Measurements from ENCODE around the gene SHROOM1.

SHROOM1 gene

GRCh38 chr5:132850066-132850465 lies 19.6 kb upstream of the SHROOM1 start:
- DNase-seq (ENCODE audit: low spot score) = no peak

DNA sequence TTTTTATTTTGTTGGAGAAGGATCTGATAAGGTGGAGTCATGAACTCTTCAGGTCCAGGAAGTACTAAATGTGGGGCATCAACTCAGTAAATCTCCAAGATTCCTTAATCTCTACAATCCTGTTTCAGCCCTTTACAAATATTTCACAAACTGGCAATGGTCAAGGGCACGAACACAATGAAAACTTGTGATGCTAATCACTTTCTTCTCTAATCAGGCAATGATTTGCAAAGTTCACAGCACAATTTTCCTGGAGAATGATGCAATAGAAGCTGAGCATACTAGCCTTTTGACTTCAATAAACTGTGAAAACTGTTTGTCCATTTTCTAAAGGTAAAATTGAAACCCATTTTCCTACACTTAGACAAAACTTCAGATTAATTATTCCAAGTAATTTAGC lies 18.9 kb upstream of the SHROOM1 start:
- no peak for DNase-seq (ENCODE audit: low spot score)

DNA sequence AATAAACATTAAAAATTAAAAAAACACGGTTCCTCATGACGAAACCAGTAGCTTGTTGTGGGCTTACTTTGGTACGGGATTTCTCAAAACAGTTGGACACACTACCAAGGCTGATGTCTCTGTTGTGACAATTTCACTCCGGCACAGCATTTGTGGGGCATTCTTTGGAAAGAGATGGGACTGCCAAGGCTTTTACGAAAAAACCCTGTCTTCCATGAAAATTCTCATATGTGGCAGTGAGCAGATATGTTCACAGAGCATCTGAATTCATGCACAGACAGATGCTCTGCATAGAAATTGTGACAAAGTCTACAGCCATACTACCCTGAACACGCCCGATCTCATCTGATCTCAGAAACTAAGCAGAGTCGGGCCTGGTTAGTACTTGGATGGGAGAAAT lies 17.8 kb upstream of the SHROOM1 start:
- DNase-seq (ENCODE audit: low spot score) = no peak

GRCh38 chr5:132841305-132841704 lies 10.9 kb upstream of the SHROOM1 start:
- no peak for DNase-seq (ENCODE audit: low spot score)

DNA sequence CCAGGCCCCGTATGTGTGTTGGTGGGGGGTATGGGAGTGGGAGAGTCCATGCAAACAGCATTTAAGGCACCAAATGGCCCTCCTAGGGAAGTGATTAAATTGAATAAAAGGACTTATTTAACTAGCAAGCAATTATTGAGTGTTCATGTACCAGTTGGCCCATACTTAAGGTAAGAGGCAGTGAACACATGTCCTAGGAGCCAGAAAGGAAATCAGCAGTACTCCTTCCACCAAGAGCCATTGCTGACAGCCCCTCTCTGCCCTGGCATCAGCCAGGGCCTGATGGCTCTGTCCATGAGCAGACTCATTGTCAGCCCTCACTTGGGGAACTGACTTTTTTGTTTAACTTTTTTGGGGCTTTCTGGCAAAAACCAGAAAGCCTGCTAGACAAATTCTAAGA lies 10.4 kb upstream of the SHROOM1 start:
- no peak for DNase-seq (ENCODE audit: low spot score)

DNA sequence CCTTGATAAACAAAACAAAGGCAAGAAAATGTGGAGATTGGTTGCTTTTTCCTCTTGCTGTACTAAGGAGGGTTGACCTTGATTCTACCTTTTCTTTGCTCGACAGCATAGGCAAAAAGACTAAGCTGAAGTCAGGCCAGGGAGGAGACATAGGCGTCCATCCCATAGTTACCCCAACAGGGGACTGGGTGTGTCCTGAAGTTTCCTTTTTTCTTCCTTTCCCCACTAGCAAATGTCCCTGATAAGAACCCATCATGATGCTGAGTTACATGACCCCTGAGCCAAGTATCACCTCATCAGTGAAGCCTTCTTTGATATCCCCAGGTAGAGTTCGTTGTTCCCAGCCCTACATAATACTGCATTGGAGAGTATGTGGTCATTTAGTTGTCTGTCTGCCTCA lies 9.9 kb upstream of the SHROOM1 start:
- DNase-seq (ENCODE audit: low spot score) = no peak

- no peak for DNase-seq (ENCODE audit: low spot score)
Observed at GRCh38 chr5:132839426-132840301, 9.2 kb upstream of the SHROOM1 start.

DNA sequence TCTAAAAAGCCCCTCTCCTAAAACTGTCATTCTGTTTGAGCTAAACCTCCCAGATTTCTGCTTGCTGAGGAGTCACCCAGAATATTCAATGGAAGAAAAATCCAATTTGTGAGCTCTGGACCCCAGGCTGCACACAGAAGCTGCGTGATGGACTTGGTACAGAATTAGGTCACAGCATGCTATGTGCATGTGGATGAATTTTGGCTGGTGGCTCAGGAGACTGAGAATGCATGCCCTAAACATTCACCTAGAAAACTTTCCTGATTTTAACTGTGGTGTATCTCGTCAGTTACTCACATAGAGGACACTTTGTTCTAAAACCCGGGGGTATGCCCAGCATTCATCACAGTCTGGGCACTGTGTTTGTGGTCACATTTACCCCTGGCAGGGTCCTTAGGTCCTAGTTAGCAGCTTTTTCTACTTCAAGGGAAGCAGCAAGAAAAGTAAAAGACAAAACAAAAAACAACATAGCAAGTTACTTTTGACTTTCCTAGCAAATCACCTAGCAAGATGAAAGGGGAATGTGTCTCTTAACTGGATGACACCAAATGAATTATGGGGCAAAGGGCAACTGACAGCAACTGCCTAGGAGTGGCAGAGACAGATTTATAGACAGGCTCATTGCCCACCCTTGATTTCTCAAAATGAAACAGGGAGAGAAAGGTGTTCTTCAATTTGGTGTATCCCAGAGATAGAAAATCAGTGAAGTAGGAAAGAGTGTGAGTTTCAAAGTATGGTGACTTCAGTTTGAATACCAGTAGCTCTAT lies 8.3 kb upstream of the SHROOM1 start:
- DNase-seq (ENCODE audit: low spot score) = no peak

GRCh38 chr5:132837868-132838267 lies 7.4 kb upstream of the SHROOM1 start:
- no peak for DNase-seq (ENCODE audit: low spot score)

DNA sequence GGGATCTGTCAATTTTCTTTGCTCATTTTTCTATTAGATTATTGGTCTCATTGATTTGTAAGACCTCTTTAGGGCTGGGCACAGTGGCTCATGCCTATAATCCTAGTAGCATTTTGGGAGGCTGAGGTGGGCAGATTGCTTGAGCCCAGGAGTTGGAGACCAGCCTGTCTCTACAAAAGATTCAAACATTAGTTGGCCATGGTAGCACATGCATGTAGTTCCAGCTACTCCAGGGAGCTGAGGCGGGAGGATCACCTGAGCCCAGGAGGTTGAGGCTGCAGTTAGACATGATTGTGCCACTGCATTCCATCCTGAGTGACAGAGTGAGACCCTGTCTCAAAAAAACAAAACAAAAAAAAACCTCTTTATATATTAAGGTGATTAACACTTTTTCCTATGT lies 6.4 kb upstream of the SHROOM1 start:
- DNase-seq (ENCODE audit: low spot score) = no peak

DNA sequence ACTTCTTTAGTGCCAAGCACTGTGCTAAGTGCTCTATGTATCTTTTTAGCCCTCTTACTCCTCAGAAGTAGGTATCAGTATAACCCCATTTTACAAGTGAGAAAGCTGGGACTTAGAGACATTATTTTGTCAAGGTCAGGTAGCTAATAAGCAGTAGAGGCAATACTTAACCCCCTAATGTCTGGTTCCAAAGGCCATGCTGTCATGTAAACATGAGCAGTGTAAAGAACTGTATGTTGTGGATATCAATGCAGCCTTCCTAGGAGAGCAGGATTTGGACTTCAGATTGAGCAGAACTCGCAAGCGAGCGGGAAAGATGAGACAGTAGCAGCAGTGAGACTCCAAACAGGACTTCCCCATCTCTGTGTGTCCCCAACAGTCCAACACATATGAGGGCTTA lies 3.6 kb upstream of the SHROOM1 start:
- DNase-seq (ENCODE audit: low spot score) = no peak

- no peak for DNase-seq (ENCODE audit: low spot score)
Observed at GRCh38 chr5:132832612-132833011, 2.2 kb upstream of the SHROOM1 start.

DNA sequence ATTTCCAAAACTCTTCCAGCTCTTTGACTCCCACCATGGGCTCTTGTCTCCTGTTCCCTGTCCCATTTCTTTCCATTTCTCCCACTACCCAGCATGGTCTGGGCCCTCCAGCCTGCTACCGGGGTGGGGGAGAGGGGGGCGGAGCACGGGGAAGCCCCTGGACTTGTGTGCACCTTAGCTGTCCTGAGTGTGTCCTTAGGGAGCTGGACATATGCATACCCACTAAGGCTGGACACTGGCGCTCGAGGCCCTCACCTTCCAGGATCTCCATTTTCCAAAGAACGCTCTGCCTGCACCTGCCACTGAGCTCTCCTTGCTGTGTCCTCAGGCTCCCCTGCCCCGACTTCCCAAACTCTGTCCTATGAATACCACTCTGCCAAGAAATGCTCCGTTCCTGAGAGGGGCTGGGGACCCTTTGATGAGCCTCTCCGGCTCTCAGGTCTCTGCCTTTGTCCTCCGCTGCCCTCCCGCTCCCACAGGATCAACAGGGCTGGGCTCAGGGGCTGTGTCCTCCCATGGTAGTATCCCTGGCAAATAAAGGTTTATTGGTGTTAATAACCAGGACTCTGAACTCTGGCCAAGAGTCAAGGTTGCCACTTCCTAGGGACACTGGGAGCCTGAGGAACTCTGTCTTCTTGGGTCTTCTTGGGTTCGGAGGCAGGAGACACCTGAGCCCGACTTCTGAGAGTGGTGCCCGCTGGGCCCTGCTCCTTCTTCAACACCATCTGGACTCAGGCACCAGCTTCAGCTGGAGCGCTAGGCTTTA lies 831 bp upstream of the SHROOM1 start:
- DNase-seq (ENCODE audit: low spot score) = no peak

- DNase-seq (ENCODE audit: low spot score) = peak; percentile 64
Observed at GRCh38 chr5:132829742-132830435, 558 bp downstream of the SHROOM1 start.

GRCh38 chr5:132828846-132829494 lies 1.5 kb downstream of the SHROOM1 start:
- DNase-seq (ENCODE audit: low spot score) = no peak

GRCh38 chr5:132827943-132828673 lies 2.3 kb downstream of the SHROOM1 start:
- DNase-seq (ENCODE audit: low spot score) = no peak

DNA sequence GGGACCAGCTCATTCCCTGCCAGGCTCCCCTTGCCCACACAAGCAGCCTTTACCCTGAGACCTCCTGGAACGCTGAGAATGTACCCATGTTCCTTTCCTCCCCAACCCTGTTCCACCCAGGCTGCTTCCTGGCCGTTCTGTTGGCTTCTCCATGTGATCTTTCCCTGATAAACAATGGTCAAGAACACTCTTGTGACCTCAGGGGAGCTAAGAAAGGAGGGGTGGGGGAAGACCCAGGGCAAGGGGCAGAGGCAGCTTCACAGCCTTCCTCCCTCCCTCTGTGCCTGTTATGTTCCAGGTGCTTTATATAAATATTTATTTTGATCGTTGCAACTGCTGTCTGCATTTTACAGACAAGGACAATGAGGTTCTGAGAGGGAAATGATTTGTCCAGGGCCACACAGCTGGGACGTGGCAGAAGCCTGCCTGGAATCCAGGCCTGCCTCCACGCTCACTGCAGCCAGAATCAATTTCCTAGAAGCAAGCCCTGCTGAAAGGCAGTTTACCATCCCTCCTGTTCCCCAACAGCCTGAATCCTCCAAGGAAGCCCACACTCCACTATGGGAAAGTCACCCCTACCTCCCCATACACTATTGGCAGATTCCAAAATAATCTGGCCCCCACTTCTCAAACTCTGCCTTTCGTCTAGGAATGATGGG lies 3.9 kb downstream of the SHROOM1 start:
- DNase-seq (ENCODE audit: low spot score) = no peak

GRCh38 chr5:132825834-132826391 lies 4.5 kb downstream of the SHROOM1 start:
- DNase-seq (ENCODE audit: low spot score) = no peak

GRCh38 chr5:132825033-132825833 lies 5.2 kb downstream of the SHROOM1 start:
- no peak for DNase-seq (ENCODE audit: low spot score)
